Panc1 (cell line): ENCODE results near the gene HSD17B2.

Source experiments
- POLR2AphosphoS5 ChIP-seq: IDR thresholded peaks from 2 replicates; pipeline ENCODE4 v1.6.1; 2012; ENCODE audit warnings: mild to moderate bottlenecking, low read depth, low read length, moderate library complexity
- TF ChIP-seq, protein P1 (sequence below): fragments of 450-650 bp; IDR thresholded peaks from 2 replicates; pipeline ENCODE4 v1.5.1; 2017; ENCODE audit warnings: mild to moderate bottlenecking
- TF ChIP-seq, protein P2 (sequence below), 2 experiments: IDR thresholded peaks; 2 replicates each; pipeline ENCODE4 v1.6.1; 2011 to 2012; ENCODE audit warnings: low read depth in 2 of 2, control low read depth in 1 of 2, low read length in 1 of 2, mild to moderate bottlenecking in 1 of 2, moderate library complexity in 1 of 2; ENCODE audit not compliant: insufficient read depth in 1 of 2

DNA sequence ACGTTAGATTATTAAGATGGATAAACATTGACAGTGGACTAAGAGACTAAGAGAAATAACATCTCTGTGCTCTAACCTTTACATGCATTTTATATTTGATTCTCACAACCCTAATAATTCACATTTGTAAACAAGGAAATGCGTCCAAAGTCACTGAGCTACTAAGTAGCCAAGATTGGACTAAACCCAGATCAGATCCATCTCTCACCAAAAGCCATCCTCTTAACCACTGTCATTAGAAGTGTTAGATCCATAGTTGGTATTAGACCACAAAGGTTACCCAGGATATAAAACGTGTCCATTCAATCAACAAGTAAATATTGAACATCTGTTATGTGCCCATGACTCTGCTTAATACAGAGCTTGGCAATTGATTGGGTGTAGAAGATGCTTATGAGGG, 5.2 kb downstream of the HSD17B2 start:
- TF ChIP-seq, protein P1, sequence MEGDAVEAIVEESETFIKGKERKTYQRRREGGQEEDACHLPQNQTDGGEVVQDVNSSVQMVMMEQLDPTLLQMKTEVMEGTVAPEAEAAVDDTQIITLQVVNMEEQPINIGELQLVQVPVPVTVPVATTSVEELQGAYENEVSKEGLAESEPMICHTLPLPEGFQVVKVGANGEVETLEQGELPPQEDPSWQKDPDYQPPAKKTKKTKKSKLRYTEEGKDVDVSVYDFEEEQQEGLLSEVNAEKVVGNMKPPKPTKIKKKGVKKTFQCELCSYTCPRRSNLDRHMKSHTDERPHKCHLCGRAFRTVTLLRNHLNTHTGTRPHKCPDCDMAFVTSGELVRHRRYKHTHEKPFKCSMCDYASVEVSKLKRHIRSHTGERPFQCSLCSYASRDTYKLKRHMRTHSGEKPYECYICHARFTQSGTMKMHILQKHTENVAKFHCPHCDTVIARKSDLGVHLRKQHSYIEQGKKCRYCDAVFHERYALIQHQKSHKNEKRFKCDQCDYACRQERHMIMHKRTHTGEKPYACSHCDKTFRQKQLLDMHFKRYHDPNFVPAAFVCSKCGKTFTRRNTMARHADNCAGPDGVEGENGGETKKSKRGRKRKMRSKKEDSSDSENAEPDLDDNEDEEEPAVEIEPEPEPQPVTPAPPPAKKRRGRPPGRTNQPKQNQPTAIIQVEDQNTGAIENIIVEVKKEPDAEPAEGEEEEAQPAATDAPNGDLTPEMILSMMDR = no peak
- no peak for TF ChIP-seq POLR2AphosphoS5
- TF ChIP-seq, protein P2, sequence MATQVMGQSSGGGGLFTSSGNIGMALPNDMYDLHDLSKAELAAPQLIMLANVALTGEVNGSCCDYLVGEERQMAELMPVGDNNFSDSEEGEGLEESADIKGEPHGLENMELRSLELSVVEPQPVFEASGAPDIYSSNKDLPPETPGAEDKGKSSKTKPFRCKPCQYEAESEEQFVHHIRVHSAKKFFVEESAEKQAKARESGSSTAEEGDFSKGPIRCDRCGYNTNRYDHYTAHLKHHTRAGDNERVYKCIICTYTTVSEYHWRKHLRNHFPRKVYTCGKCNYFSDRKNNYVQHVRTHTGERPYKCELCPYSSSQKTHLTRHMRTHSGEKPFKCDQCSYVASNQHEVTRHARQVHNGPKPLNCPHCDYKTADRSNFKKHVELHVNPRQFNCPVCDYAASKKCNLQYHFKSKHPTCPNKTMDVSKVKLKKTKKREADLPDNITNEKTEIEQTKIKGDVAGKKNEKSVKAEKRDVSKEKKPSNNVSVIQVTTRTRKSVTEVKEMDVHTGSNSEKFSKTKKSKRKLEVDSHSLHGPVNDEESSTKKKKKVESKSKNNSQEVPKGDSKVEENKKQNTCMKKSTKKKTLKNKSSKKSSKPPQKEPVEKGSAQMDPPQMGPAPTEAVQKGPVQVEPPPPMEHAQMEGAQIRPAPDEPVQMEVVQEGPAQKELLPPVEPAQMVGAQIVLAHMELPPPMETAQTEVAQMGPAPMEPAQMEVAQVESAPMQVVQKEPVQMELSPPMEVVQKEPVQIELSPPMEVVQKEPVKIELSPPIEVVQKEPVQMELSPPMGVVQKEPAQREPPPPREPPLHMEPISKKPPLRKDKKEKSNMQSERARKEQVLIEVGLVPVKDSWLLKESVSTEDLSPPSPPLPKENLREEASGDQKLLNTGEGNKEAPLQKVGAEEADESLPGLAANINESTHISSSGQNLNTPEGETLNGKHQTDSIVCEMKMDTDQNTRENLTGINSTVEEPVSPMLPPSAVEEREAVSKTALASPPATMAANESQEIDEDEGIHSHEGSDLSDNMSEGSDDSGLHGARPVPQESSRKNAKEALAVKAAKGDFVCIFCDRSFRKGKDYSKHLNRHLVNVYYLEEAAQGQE (IDR thresholded peaks at IDR 0.05; ENCODE audit: insufficient read depth in 1 of 2, low read depth in 2 of 2, low read length in 1 of 2) = no peak
